Neural progenitor cell (in vitro differentiated cells): ENCODE data around the gene RTN4IP1.

Experiments used
- EZH2 ChIP-seq: fragments of 200-600 bp; sonication (generic); IDR thresholded peaks from 2 replicates; pipeline ENCODE4 v1.6.1; 2017; ENCODE audit warnings: antibody characterized with exemption, mild to moderate bottlenecking, moderate library complexity
- EZH2phosphoT487 ChIP-seq: fragments of 200-600 bp; sonication (generic); IDR thresholded peaks from 2 replicates; pipeline ENCODE4 v1.6.1; 2017; ENCODE audit warnings: antibody characterized with exemption
- TF ChIP-seq, protein P1 (sequence below): fragments of 200-600 bp; sonication (generic); IDR thresholded peaks from 2 replicates; pipeline ENCODE4 v1.5.1; 2017; ENCODE audit warnings: antibody characterized with exemption, mild to moderate bottlenecking

GRCh38 chr6:106609699-106610098 is 19.6 kb downstream of the RTN4IP1 start:
- TF ChIP-seq, protein P1, sequence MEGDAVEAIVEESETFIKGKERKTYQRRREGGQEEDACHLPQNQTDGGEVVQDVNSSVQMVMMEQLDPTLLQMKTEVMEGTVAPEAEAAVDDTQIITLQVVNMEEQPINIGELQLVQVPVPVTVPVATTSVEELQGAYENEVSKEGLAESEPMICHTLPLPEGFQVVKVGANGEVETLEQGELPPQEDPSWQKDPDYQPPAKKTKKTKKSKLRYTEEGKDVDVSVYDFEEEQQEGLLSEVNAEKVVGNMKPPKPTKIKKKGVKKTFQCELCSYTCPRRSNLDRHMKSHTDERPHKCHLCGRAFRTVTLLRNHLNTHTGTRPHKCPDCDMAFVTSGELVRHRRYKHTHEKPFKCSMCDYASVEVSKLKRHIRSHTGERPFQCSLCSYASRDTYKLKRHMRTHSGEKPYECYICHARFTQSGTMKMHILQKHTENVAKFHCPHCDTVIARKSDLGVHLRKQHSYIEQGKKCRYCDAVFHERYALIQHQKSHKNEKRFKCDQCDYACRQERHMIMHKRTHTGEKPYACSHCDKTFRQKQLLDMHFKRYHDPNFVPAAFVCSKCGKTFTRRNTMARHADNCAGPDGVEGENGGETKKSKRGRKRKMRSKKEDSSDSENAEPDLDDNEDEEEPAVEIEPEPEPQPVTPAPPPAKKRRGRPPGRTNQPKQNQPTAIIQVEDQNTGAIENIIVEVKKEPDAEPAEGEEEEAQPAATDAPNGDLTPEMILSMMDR = peak; percentile 47
- no peak for TF ChIP-seq EZH2
- no peak for TF ChIP-seq EZH2phosphoT487
